Anterior cingulate cortex (tissue), 58 donors: ENCODE measurements around the gene ACVRL1.
A peak's percentile ranks its signal among the peaks of the same experiment; 100 is the strongest.

Source experiments
- DNase-seq, 58 donors: peaks; one replicate each; lab custom pipeline; 2025; lab: John Stamatoyannopoulos, UW

ACVRL1 gene

DNA sequence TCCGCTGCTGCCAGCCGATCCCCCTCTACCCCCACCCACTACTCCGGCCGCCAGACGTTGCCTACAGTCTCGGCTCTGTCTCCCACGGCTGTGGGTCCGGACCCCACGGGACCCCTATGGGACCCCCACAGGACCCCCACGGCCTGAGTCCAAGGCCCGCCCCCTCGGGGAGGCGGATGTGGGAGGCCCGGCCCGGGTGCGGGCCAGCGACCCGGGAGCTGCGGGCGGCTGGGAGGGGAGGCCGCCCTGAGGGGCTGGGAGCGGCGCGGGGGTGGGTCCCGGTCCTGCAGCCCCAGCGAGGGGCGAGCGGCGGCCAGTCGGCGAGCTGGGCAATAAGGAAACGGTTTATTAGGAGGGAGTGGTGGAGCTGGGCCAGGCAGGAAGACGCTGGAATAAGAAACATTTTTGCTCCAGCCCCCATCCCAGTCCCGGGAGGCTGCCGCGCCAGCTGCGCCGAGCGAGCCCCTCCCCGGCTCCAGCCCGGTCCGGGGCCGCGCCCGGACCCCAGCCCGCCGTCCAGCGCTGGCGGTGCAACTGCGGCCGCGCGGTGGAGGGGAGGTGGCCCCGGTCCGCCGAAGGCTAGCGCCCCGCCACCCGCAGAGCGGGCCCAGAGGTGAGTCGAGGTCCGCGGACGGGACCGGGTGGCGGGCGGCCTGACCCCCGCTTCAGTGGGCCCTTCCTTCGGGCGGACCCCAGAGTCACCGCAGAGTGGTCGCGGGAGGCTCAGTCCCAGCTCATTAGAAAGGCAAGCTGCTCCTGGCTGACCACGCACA is at the start of gene ACVRL1:
Gene ACVRL1, plus strand, starts transcription at position 422 of the 773 bp plus-strand sequence. CDS start 4,971 bp downstream, outside the sequence.
- DNase-seq: no peak

DNA sequence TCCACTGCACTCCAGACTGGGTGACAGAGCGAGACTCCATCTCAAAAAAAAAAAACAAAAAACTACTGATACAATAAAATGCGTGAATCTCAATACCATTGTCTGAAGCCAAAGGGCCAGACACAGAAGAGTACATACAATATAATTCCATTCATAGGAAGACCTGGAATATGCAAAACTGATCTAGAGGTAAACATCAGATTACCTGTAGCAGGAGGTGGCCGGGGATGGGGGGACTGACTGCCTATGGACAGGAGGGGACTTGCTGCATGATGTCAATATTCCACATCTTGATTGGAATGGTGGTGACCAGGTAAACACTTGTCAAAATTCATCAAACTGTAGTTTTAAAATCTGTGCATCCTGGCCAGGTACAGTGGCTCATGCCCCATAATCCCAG is 46.3 kb upstream of the ACVRL1 start:
- DNase-seq: no peak

DNA sequence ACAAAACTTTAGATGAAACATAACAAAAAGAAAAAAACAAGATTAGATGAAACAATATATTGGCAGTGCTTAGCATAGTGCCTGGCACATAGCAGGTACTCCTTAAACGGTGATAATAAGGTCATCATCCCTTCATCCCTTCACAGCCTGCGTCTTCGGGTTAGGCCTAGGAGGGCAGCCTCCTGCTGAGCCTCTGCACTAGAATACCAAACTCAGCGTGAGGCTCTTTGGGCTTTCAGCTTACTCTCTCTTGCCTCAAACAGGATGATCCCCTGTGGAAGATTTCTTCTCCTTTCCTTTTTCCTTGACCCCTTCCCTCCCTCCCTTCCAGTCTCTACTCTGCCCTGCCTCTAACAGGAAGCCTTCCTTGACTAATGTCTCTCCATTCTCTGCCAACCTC is 44.4 kb upstream of the ACVRL1 start:
- no peak for DNase-seq

DNA sequence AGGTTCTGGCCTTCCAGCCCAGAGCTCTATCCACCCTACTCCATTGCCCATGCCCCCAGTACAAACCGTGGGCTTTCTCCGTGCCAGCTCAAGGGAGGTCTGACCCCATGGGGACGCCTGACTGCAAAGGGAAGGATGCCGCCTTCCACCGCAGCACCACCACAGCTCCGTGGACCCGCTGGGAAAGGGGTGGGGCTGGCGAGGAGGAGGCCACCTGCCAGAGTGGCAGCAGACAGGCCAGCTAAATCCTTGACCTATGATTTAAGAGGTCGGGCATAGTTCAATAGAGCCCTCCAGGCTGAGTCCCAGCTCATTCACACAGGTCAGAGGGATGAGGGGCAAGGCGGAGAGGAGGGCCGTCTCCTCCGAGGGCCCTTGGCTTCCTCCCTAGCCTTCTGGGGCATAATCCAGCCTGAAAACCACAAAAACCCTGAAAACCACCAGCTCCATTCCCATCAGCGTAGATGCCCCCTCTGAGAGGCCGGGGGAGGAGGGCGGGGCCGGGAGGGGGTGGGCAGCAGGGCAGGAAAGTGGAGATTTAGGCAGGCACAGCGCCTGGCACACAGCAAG is 43.9 kb upstream of the ACVRL1 start:
- DNase-seq: no peak

DNA sequence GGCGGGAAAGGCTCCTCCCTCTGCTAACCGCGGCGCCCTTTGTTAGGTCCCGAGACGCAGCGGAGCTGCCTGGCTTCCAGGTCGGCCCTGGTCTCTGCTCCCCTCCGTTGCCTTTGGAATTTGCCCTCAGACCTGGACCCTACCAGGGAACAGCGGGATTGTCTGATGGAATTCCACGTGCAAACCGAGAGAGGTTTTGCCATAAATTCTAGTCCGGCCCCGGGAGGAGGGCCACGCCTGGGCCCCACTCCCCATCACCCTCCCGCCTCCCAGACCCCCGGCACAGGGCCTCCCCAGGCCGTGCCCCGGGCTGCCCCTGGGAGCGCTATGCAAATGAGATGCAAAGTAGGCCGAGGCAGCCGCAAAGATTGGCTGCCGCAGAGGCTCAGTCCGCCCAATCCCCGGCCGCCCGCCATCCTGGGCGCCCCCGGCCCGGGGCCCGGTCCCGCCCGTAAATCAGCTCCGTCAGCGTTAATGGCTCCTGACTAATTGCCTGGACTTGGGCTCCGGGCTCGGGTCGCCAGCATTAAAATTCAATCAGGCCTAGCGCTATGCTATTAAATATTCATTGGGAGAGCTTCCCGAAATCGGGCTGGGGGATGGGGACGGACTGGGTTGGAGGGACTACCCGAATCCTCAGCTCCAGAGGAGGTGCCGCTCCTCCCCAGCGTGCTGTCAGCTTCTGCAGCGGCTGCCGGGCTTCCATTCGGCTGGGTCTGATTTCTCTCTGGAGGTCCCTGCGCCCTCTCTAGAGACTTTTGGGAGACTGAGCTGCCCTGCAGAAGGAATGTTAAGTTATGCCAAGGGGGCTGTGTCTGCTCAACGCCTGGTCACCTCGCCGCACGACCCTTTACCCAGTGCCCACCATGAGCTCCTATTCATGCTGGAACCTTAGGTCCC is 43.1 kb upstream of the ACVRL1 start:
- DNase-seq: peak in 35 of 58 donors; percentile 15 to 69 (median 47)

DNA sequence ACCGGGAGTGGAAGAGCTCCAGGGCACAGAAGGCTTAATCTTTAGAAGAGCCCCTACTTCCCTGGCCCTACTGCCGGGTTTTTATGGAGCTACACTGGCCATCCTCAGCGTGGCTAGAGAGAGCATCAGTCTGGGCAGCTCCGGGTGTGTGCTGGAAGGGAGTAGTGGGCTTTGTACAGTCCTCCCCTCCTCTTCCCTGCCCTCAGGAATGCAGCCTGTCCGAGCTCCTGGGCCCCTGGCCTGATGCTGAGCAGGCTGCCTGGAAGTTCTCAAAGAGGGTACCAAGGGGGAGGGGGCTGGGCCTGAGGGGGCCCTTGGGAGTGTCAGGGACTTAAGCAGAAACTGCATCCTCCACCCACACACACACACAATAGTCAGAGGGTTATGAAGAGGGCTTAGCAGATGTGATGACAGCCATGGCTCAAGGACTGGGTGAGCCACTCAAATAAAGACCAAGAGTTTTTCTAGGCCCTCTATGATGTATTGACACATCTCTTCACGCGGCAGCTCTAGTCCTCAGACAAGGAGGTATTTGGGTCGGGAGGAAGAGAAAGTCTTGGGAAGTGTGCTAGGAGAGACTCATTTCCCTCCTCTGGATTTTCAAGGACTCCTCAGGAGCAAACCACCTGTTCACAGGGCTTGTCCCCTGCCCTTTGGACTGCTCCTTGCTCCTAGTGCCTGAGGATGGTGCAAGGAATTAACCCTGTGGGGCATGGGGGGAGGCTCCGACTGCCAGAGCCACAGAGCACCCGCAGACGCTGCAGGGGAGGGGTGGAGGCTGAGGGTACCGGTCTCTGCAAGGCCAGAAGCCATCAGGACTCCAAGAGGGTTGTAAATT is 42.3 kb upstream of the ACVRL1 start:
- DNase-seq: no peak

DNA sequence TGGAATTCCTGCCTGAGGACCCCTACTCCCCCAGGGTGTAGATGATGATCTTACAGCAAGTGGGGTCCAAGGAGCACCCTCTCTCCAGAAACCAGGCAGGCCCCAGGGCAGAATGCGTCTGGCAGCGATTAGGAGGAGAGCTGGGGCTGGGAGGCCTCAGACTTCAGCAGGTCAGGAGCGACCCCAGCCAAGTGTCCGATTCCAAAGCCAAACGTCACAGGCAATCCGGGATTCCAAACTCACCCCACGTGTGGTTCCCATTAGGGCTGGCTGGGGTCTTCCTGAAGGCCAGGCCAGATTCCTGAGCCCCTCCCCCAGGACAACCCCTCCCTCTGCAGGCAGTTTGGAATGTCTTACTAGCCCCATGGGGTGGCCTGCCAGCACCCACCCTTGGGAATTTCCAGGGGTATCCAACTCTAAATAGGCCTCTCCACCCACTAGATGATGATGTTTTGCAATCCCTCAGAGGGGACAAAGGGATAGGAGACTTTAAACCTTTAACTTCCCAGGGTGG is 41.5 kb upstream of the ACVRL1 start:
- no peak for DNase-seq

DNA sequence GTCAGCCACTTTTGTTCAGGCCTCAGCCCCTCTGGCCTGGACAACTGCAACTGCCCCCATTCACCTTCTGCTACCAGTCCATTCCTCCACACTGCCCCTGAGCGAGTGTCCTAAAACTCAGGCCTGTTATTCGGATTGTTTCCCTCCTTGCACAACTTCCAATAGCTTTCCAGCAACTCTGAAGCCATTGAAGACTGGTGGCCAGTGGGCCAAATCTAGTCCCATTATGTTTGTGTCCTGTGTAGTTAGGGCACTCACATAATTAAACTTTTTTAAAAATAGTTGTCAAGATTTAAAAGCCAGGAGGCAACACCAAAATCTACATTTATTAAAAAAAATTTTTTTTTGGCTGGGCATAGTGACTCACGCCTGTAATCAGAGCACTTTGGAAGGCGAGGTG is 41.0 kb upstream of the ACVRL1 start:
- no peak for DNase-seq

DNA sequence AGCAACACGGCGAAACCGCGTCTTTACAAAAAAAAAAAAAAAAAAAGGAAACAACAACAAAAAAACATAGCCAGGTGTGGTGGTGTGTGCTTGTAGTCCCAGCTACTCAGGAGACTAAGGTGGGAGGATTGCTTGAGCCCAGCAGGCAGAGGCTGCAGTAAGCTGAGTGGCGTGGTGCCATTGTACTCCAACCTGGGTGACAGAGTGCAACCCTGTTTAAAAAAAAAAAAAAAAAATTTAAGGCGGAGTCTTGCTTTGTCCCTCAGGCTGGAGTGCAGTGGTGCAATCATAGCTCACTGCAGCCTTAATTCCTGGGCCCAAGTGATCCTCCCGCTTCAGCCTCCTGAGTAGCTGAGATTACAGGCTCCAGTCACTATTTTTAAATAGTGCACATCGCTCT is 40.5 kb upstream of the ACVRL1 start:
- DNase-seq: no peak

DNA sequence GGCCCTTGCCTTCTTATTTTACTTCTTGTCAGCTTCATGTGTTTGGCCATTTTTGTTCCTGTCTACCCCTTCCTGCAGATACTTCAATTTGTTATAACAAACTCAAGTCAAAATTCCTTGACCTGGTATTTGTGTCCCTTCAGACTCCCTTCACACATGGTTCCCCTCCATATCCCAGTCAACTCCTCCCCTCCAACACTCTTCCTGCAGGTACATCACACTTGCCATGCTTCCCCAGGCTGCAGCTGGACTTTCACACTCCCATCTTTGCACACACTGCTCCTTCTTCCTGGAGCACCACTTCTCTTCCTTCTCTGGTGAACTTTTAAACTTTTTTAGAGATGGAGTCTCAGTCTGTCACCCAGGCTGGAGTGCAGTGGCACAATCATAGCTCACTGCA is 39.9 kb upstream of the ACVRL1 start:
- DNase-seq: no peak

DNA sequence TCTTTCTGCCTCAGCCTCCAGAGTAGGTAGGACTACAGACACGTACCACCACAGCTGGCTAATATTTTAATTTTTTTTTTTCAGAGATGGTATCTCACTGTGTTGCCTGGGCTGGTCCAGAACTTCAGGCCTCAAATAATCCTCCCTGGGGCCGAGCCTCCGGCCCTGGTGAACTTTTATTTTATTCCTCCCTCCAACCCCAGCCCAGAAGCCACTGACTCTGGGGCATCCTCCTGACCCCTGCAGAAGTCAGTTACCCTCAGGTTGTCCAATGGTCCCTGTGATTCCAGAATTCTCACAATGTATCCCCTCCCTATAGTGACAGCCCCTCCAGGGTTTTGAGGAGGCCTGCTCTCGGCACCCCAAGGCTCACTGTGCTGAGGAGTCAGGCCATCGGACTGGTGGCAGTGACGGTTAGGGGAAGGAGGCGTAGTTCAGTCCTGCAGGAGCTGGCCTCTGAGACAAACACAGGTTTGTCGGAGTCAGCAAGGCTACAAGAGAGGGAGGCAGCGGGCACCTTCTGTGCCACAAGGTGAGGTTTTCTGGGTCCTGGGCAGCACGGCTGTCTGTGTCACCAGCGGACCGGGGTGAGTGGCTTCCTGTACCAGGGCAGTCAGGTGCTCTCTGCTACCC is 39.4 kb upstream of the ACVRL1 start:
- DNase-seq: no peak

DNA sequence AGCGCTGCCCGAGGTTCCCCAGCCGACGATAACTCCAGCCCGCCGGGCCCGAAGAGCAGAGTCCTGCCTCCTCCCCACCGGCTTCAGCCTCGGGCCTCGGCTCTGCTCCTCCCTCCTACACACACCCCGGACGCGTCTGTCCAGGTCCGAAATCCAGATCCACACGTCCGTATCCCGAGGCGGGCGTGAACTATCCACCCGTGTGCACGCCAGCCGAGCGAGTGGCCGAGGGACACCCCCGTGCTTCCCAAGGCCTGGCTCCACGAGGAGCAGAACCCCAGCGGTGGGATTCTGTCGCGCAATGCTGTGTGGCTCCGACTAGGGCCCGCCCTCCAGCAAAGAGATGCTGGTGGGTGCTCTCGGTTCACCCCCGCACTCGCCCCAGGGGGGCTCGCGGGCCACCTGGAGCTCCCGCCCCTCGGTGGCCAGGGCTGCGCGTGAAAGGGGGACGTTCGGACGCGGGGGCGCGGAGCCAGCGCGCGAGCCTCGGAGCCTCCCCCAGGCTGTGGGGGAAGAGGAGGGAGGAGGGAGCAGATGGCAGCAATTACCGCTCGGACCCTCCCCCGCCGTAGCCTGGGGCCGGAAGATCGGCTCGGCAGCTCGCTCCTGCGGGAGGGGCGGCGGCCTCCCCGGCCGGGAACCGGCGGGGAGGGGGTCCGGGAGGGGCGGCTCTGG is 38.3 kb upstream of the ACVRL1 start:
- peak in 2 of 58 donors; percentile 23 to 62 for DNase-seq

DNA sequence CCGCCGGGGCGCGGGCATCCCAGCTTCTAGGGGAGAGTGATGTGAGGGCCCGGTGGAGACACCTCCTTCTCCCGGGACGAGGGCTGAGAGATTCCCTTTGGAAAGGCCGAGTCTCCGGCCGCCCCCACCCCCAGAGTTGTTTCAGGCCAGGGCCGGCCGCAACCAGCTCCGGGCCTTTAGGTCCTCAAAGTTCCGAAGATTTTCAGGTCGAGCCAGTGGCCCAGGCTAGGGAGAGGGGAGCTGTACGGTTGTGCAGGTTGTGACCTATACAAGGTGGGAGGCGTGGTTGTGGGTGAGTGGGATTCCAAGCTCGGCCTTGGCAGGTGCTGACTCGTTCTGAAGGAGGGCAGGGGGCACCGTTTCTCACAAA is 37.8 kb upstream of the ACVRL1 start:
- DNase-seq: no peak

DNA sequence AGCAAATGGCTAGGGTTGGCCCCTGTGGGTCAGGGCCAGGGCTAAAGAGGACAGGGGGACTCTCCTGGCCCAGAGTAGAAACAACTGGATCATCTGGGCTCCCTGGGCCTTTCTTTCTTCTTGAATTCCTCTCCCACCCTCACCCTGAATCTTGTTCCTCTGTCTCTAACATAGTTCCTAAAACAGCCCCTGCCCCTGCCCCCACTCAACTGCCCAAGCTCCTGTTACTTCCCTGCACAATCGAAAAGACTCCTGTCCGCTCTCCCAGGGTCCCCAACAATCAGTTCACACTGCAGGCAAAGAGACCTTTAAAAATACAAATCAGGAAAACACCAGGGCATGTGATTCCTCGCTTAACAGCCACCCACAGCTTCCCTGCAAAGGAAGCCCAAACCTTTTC is 37.4 kb upstream of the ACVRL1 start:
- DNase-seq: no peak

DNA sequence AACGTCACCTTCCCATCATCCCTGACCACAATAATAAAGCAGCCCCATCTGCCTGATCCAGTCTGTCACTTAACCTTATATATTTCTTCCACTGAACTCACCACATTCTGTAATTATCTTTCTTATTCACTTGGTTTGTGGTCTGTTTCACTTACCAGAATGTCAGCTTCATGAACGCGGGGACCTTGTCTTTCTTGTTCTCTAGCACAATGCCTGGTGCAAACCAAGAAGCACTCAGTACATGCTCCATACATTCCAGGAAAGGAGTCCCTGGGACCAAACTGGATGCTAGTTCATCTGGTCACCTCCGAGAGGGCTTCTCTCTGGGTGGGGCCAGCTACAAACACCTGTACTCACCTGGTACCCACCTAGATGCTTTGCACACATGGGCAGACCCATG is 36.8 kb upstream of the ACVRL1 start:
- no peak for DNase-seq

DNA sequence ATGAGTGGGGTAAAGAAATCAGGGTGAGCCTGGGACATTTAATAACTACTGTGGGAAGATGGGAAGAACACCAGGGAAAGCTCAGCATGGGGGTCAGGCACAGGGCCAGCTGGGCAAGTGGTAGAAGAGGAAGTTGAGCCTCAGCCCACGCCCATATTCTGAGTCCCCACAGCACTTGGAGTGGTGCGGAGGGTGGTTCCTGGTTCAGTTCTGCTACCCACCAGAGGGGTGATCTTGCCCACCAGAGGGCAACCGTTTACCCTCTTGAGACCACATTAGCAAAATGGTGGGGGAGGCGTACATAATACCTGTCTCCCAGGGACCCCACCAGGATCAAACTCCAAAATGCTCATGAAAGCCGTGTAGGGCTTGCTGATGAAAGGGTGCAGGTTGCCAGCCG is 36.2 kb upstream of the ACVRL1 start:
- no peak for DNase-seq

DNA sequence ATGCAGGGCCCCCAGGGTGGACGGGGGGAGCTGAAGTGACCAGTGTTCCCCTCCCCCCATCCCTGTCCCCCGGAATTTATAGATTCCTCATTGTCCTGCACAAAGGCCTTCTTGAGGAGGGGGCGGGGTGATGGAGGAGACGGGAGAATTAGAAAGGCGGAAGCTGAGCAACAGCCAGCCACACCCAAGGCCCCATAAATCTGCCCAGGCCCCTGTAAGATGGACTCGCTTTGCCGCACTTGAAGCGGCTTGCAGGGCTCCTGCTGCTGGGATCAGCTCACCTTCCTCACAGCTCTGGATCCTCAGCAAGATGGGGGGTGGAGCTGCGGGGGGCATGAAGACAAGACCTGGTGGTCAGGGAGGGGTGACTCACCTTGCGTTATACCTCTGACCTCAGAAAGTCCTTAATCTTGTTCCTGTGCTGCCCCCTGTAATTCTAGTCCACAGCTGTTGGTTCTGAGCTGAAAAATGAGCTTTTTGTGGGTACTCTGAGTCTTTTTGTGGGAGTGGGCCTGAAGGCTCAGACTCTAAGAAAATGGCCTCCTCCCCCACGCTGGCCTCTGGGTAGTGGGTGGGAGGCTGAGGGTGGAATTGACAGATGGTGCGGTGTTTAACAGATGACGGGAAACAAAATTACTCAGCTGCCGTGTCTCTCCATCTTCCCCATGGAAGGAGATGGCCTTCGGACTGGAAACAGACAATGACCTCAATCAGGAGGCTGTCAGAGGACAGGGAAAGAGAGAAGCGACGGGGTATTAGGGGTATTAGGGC is 35.2 kb upstream of the ACVRL1 start:
- DNase-seq: no peak

DNA sequence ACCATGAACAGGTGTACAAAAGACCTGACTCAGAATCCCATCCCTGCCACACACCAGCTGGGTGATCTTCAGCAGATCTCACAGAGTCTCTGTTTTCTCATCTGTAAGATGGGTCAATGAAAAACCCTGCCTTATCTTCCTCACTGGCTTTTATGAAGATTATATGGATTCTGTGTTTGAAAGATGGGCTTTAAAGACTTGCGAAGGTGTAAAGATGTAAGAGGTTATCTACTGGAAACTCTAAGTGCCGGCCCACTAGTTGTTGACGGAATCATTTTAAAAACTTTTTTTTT is 34.7 kb upstream of the ACVRL1 start:
- no peak for DNase-seq
